Endothelial cell of umbilical vein (primary cell): ENCODE results near the gene TMOD4. TPM values are rescaled to one million over a fixed set of nuclear protein-coding genes. Genes with fewer than 3 reads are reported as not detected.

Source experiments
- BruUV-seq: library from RNA; stranded (reverse); fragments of 400-500 nt; replicated peaks from 2 replicates; lab custom pipeline; 2021; lab: Mats Ljungman, UMichigan
- CTCF ChIA-PET: fragments of 300-600, 350-600 bp; sonication (Branson Sonifier 250); formaldehyde crosslinking; loops from one replicate; lab custom pipeline; 2021; ENCODE audit warnings: antibody characterized with exemption, inconsistent platforms; lab: Charles Lee
- POLR2A ChIA-PET: fragments of 300-600, 350-600 bp; sonication (Branson Sonifier 250); formaldehyde crosslinking; loops from one replicate; lab custom pipeline; 2021; ENCODE audit warnings: antibody characterized with exemption, inconsistent platforms; lab: Charles Lee
- DNase-seq: peaks from one replicate; pipeline ENCODE4 v3.0.0-alpha.2; 2011; ENCODE audit warnings: low read depth, low spot score
- FAIRE-seq: peaks from 2 replicates; lab custom pipeline; 2011; peaks lifted over from hg19 to GRCh38; lab: Jason Lieb, UNC
- H2AFZ ChIP-seq: 2 replicates; pipeline ENCODE4 v1.6.0; 2012; ENCODE audit warnings: low read depth, low read length, control low read depth, inconsistent platforms
- H3K27ac ChIP-seq: 2 replicates; pipeline ENCODE4 v1.5.1; 2011; ENCODE audit warnings: low read depth, mild to moderate bottlenecking, control low read depth, low read length, moderate library complexity; ENCODE audit not compliant: insufficient read depth
- H3K27me3 ChIP-seq, 2 experiments: 2 replicates each; pipeline versions ENCODE4 v1.6.0 to v1.6.1; 2011; ENCODE audit warnings: low read length in 2 of 2, mixed read lengths in 1 of 2; ENCODE audit not compliant: control insufficient read depth in 2 of 2, insufficient read depth in 2 of 2
- H3K36me3 ChIP-seq, 2 experiments: 2 replicates in 1 of 2; 3 replicates in 1 of 2; pipeline ENCODE4 v1.5.1; 2011; ENCODE audit warnings: low read length in 2 of 2, mild to moderate bottlenecking in 1 of 2, moderate library complexity in 1 of 2; ENCODE audit not compliant: control insufficient read depth in 2 of 2, insufficient read depth in 2 of 2; ENCODE audit errors: extremely low read depth in 1 of 2
- H3K4me1 ChIP-seq: 3 replicates; pipeline ENCODE4 v1.5.1; 2011; ENCODE audit warnings: mild to moderate bottlenecking, low read length; ENCODE audit not compliant: control insufficient read depth, insufficient read depth; ENCODE audit errors: extremely low read depth
- H3K4me2 ChIP-seq: 2 replicates; pipeline ENCODE4 v1.6.1; 2011; ENCODE audit warnings: low read length, control low read depth, mixed read lengths; ENCODE audit not compliant: insufficient read depth
- H3K4me3 ChIP-seq, 3 experiments: fragments of 200-600 bp in 1 of 3; sonication (generic), shearing (Covaris generic) in 1 of 3; replicated peaks in 1 of 3; 2 replicates each; pipeline ENCODE4 v1.5.1; 2011 to 2016; ENCODE audit warnings: control low read depth in 3 of 3, low read length in 3 of 3, mild to moderate bottlenecking in 2 of 3, inconsistent platforms in 1 of 3, low read depth in 1 of 3, moderate library complexity in 1 of 3; ENCODE audit not compliant: insufficient read depth in 1 of 3
- H3K79me2 ChIP-seq: 2 replicates; pipeline ENCODE4 v1.6.0; 2012; ENCODE audit warnings: low read length, inconsistent platforms; ENCODE audit not compliant: control insufficient read depth, insufficient read depth
- H3K9ac ChIP-seq: replicated peaks from 2 replicates; pipeline ENCODE3; 2011; ENCODE audit warnings: low read length, control low read depth; ENCODE audit not compliant: insufficient read depth; ENCODE audit errors: extremely low read depth
- H3K9me1 ChIP-seq: replicated peaks from 3 replicates; pipeline ENCODE4 v1.6.0; 2011; ENCODE audit warnings: mild to moderate bottlenecking, low read length; ENCODE audit not compliant: control insufficient read depth, insufficient read depth; ENCODE audit errors: extremely low read depth
- H3K9me3 ChIP-seq: replicated peaks from 2 replicates; pipeline ENCODE4 v1.5.1; 2012; ENCODE audit warnings: low read length, inconsistent platforms; ENCODE audit not compliant: control insufficient read depth, insufficient read depth
- H4K20me1 ChIP-seq: replicated peaks from 2 replicates; pipeline ENCODE3; 2011; ENCODE audit warnings: mild to moderate bottlenecking, low read length; ENCODE audit not compliant: control insufficient read depth, insufficient read depth; ENCODE audit errors: extremely low read depth
- EZH2 ChIP-seq: IDR thresholded peaks from 2 replicates; pipeline ENCODE4 v1.6.1; 2012; ENCODE audit warnings: borderline replicate concordance, low read depth, mild to moderate bottlenecking, moderate library complexity, low read length, inconsistent platforms; ENCODE audit not compliant: severe bottlenecking
- FOS ChIP-seq: IDR thresholded peaks from 2 replicates; pipeline ENCODE4 v1.6.1; 2011; ENCODE audit warnings: mild to moderate bottlenecking, low read length, moderate library complexity, borderline replicate concordance; ENCODE audit not compliant: insufficient read depth
- GATA2 ChIP-seq: IDR thresholded peaks from 2 replicates; pipeline ENCODE4 v1.7.0; 2011; ENCODE audit warnings: low read depth, mild to moderate bottlenecking, moderate library complexity, mixed read lengths, low read length; ENCODE audit not compliant: insufficient read length, insufficient read depth
- MYC ChIP-seq: IDR thresholded peaks from one replicate; pipeline ENCODE4 v1.6.1; 2011; ENCODE audit warnings: mild to moderate bottlenecking, low read depth, low read length
- POLR2A ChIP-seq: IDR thresholded peaks from 2 replicates; pipeline ENCODE4 v1.6.1; 2012; ENCODE audit warnings: low read depth, mild to moderate bottlenecking, control low read depth, low read length
- dilution Hi-C: fragments of 300-500 bp; cut with MboI; formaldehyde crosslinking; loops from one replicate; pipeline ENCODE4 v1.15.0; 2019; ENCODE audit warnings: low sequenced_read_pairs; ENCODE audit not compliant: extremely low pct_ligation_motif_present
- intact Hi-C: fragments of 100-400 bp; cut with micrococcal nuclease; formaldehyde crosslinking; loops from one replicate; pipeline ENCODE4 v1.10.0; 2022
- polyA plus RNA-seq, 4 experiments: library from polyadenylated mRNA; depleted of rRNA in 3 of 4; stranded (reverse) in 3 of 4; unstranded in 1 of 4; fragments of >200 nt; gene quantifications; 2 replicates each; pipeline versions ENCODE4 v1.2.1 to v1.2.3, GENCODE V29; 2011 to 2012; ENCODE audit warnings: missing spikeins in 1 of 4
- total RNA-seq: library from RNA; stranded (reverse); gene quantifications from 2 replicates; pipeline ENCODE4 v1.2.3, GENCODE V29; 2021
- TF ChIP-seq, protein P1 (sequence below): IDR thresholded peaks from 2 replicates; pipeline ENCODE4 v1.6.1; 2011; ENCODE audit not compliant: insufficient read depth, insufficient read length
- TF ChIP-seq, protein P2 (sequence below), 2 donors: IDR thresholded peaks; 1 replicate in 1 of 2; 2 replicates in 1 of 2; pipeline ENCODE4 v1.5.1; 2011; ENCODE audit warnings: low read length in 2 of 2, mild to moderate bottlenecking in 2 of 2, moderate library complexity in 2 of 2, control low read depth in 1 of 2, inconsistent platforms in 1 of 2, low read depth in 1 of 2; ENCODE audit not compliant: insufficient read depth in 1 of 2; ENCODE audit errors: extremely low read depth in 1 of 2

The TMOD4 gene
- total and polyA plus RNA-seq, 2 donors (not counting 3 experiments of a cell fraction or from before 2014, with no cell fraction given), result 0.22 to 1.4 TPM

DNA sequence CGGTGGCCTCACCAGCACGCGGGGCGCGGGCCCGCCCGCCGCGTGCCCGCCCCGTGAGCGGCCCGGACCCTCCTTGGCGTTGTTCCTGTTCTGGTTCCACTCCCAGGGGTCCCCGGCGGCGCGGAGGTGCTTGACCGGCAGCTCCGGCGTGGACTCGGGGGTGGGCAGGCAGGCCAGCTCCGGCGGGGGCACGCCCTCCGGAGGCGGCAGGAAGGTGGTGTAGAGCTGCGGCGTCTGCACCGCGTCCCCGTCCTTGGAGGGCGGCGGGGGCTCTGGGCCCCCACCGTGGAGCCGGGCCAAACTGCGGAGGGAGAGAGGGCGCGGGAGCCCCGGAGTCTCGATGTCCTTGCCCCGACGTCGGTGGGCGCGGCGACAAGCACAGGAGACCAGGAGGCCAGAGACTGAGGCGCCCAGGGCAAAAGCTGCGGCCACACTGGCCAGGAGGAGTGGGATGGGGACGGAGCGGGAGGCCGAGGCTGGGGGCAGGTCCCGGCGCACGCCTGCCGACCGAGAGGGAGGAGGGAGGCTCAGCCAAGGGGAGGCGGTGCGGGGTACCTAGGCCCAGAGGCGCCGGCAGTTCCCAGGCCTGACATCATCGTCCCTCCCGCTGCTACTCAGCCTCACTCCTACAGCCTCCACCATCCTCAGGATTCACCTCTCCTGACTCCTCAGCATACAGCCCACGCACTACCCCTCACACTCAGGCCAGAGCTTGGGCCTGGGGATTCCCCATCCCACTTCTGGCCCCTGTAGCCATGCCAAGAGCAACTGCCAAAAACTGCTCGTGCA is 42.6 kb downstream of the TMOD4 start:
- H3K9me1 ChIP-seq, result no peaks in the 10 kb centered on the region
- peaks cover 0 to 44% of the 10 kb centered on the region in 2 experiments for H3K36me3 ChIP-seq
- no peak overlapping the region for H2AFZ ChIP-seq
- H3K9ac ChIP-seq, result no peak overlapping the region
- dilution Hi-C loops, result no loop called here
- H3K9me3 ChIP-seq, result no peaks in the 10 kb centered on the region
- no TSS peak for BruUV-seq
- H3K4me1 ChIP-seq, result peaks cover 6% of the 10 kb centered on the region
- ChIA-PET CTCF (interaction anchor here (0.7 to 6.6 kb wide), 2 partner anchors 32 to 34 kb away, joined by 3 to 53 read pairs; partner anchors contain the start of gene LYSMD1), POLR2A (interaction anchor here (0.6 kb wide), 1 partner anchor 92 kb away, joined by 3 read pairs; no protein-coding TSS in a partner anchor)
- TF ChIP-seq, protein P1, sequence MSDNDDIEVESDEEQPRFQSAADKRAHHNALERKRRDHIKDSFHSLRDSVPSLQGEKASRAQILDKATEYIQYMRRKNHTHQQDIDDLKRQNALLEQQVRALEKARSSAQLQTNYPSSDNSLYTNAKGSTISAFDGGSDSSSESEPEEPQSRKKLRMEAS, result no peak
- no peak for TF ChIP-seq FOS
- FAIRE-seq (no peak), DNase-seq (no peak)
- H3K4me3 ChIP-seq, result no peak overlapping the region
- intact Hi-C loops, result no loop called here
- H3K4me2 ChIP-seq, result no peak overlapping the region
- no peaks in the 10 kb centered on the region for H3K79me2 ChIP-seq
- no peaks in the 10 kb centered on the region for H4K20me1 ChIP-seq
- no peaks in the 10 kb centered on the region for H3K27me3 ChIP-seq
- no peak overlapping the region for H3K27ac ChIP-seq

DNA sequence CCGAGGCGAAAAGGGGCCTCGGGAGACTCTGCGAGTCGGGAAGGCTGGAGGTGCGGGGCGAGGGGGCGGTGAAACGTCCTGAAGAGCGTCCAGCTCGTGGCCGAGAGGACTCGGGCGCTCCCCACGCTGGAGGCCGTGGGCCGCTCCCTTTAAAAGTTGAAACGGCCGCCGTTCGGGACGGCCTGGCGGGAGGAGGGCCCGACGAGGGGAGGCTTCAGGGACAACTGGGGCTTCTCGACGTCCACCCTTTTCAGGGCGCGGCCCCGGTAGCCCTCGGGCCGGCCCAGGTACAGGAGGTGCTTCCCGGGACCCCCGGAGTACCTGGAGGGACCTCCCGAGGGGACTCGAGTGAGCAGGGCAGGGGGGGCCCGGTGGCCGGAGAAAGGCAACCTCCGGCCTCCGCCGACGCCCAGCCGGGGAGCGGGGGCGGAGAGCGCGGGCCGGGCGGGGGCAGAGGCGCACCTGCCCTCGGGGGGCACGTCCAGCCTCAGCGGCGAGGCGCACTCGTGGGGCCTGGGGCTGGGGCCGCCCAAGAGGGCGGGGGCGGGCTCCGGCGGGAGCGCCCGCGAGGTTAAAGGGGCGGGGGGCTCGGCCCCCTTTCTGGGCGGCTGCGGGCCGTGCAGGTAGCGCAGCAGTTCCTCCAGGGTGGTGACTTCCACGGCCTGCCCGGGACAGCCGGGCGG is 43.3 kb downstream of the TMOD4 start:
- Histone ChIP-seq H3K36me3 (peaks cover 0 to 37% of the 10 kb centered on the region in 2 experiments), H3K9ac (no peak overlapping the region), H3K27ac (no peak overlapping the region), H3K79me2 (no peaks in the 10 kb centered on the region), H3K9me3 (no peaks in the 10 kb centered on the region), H3K27me3 (no peaks in the 10 kb centered on the region), H3K4me2 (no peak overlapping the region), H3K4me3 (no peak overlapping the region), H3K9me1 (no peaks in the 10 kb centered on the region), H4K20me1 (no peaks in the 10 kb centered on the region), H3K4me1 (peaks cover 6% of the 10 kb centered on the region), H2AFZ (no peak overlapping the region)
- POLR2A ChIA-PET, result interaction anchor here (0.6 kb wide), 1 partner anchor 92 kb away, joined by 3 read pairs; no protein-coding TSS in a partner anchor
- TF ChIP-seq EZH2 (no peak), FOS (no peak), GATA2 (no peak), POLR2A (no peak), MYC (no peak)
- TF ChIP-seq, protein P1, result no peak
- TF ChIP-seq, protein P2, sequence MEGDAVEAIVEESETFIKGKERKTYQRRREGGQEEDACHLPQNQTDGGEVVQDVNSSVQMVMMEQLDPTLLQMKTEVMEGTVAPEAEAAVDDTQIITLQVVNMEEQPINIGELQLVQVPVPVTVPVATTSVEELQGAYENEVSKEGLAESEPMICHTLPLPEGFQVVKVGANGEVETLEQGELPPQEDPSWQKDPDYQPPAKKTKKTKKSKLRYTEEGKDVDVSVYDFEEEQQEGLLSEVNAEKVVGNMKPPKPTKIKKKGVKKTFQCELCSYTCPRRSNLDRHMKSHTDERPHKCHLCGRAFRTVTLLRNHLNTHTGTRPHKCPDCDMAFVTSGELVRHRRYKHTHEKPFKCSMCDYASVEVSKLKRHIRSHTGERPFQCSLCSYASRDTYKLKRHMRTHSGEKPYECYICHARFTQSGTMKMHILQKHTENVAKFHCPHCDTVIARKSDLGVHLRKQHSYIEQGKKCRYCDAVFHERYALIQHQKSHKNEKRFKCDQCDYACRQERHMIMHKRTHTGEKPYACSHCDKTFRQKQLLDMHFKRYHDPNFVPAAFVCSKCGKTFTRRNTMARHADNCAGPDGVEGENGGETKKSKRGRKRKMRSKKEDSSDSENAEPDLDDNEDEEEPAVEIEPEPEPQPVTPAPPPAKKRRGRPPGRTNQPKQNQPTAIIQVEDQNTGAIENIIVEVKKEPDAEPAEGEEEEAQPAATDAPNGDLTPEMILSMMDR (IDR thresholded peaks at IDR 0.05; ENCODE audit: extremely low read depth in 1 of 2, insufficient read depth in 1 of 2, low read depth in 1 of 2, low read length in 2 of 2), result no peak
- CTCF ChIA-PET, result interaction anchor here (1.3 to 6.6 kb wide), 3 partner anchors 24 to 85 kb away, joined by 3 to 53 read pairs (median 3); partner anchors contain the start of genes C1orf56 and TNFAIP8L2
- BruUV-seq, result no TSS peak
- DNase-seq (no peak), FAIRE-seq (no peak)
- dilution Hi-C loops, result no loop called here
- intact Hi-C loops, result no loop called here
